T1000 (cell line): ENCODE results near the gene PCDHGB2.
"Not testable (repeated sequence)": the region's sequence is repeated elsewhere in the genome, so short reads cannot be mapped to it uniquely, and the experiment has no call there.

Experiments
- DNase-seq: peaks from one replicate; lab custom pipeline; 2025; ENCODE audit warnings: mixed read lengths; lab: John Stamatoyannopoulos, UW

The PCDHGB2 gene

DNA sequence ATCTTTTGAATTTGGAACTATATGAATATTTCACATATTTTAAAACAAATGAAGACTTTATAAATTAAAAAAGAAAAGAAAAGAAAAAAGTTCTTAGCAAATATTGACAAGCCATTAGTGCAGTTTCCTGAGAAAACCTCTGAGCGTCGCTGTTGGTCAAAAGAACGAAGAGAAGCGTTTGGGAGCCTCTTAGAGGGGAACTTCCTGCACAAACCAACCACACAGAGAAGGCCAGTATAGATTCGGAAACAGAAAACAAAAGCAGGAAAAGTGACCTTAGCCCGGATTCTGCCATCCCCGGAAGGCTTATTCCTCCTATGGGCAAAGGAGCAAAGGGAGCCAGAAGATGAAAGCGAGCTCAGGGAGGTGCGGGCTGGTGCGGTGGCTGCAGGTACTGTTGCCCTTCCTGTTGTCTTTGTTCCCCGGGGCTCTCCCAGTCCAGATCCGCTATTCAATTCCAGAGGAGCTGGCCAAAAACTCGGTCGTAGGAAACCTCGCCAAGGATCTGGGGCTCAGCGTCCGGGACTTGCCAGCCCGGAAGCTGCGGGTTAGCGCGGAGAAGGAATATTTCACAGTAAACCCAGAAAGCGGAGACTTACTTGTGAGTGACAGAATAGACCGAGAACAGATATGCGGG lies at the start of gene PCDHGB2:
Gene PCDHGB2, plus strand, starts transcription at position 205 of the 637 bp plus-strand sequence. Its CDS starts 142 bp downstream, at position 347.
- no peak for DNase-seq

DNA sequence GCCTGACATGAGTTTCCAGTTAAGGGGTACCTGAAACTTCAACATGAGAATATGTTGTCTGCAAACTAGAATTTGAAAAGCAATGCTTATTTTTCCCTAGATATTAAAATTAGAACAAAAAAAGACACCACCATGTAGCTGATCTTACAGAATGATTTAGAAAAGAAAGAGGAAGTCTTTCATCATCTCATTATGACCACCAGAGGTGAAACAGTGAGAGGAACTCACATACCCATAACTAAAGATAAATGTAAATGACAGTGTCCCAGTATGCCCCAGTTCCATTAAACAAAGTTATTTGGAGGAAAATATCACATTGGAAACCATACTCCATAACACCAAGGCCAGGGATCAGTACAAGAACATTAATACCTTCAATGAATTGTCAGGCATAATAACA lies 46.1 kb upstream of the PCDHGB2 start:
- DNase-seq, result no peak

DNA sequence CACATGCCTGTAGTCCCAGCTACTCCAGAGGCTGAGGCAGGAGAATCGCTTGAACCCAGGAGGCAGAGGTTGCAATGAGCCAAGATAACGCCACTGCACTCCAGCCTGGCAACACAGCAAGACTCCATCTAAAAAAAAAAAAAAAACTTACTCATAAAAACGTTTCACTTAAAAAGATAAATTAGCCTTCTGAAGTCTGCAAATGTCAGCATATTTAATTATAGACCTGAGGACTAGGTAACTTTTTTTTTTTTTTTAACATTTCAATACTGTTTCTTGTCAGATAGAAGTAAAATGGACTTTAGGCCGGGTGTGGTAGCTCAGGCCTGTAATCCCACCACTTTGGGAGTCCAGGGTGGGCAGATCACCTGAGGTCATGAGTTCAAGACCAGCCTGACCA lies 42.8 kb upstream of the PCDHGB2 start:
- DNase-seq, result not testable (repeated sequence)

DNA sequence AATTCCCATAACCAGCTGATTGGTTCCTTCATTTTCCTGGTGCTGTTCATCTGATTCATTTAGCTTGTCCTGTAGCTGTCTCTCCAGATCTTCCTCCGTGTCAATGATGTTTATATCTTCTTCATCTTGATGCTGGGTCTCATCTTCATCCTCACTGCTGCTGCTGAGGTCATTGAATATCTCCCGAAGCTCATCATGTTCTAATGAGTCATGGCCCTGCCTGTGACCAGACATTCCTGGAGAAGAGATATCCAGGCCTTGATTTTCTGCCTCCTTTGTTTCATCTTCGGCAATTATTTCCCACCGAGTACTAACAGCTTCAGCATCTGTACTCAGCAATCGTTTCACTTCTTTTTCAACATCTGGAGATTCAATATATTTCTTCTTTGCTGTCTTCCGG lies 40.6 kb upstream of the PCDHGB2 start:
- DNase-seq, result no peak

DNA sequence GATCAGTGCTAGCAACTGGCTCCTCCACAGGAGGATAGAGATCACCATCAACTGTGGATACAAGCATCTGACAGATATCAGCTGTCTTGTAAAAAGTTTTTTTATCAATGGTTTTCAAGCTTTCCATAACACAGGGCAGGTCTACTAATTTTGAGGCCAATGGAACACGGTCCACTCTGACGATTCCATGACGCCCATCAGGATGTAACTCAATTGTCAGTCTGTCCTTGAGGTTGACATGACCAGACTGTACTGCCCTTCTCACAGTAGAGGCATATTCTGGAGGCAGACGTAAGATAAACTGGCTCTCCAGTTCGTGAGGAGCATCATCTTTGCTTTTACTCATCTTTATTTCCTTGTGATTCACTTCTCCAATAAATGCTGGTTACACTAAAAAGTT lies 40.1 kb upstream of the PCDHGB2 start:
- DNase-seq, result no peak

DNA sequence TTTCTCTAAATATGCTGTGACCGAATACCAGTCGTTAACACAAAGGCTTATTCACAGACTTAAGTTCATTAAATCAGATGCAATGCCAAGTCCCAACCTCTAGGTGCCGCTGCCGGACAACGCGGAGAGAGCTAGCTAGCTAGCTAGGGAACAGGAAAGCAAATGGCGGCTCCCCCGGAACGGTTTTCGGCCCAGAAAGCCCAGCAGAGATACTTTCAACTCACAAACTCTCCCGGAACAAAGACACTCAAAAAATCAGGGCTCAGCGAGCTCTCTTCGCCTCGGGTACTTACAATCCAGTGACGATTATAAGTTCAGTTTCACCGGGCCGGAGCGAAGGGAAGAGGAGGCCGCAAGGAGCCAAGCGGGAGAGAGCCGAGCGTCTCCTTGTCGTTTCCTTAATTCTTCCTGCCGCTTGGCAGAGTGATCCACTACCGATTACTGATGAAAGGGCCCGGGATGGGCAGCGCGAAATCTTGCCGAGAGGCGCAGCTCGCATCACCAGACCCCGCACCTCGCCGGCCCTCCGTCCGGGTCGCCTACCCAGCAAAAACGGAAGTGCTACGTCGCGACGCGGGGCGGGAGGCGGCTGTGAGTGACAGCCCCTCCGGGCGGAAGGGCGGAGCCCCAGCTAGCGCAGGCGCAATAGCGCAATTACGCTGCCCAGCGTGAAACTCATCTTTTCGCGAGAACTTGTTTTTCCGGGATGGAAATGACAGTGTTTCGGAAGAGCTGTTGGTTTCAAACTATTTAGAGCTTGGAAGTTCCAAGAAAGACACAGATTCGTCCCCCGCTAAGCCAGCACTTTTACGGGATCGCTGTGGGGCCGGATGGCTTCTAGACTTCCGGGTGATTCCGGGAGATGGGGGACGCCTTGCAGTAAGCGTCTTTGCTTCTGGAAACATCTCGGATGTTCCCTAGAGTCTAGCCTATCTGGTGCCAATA lies 39.3 kb upstream of the PCDHGB2 start, which contains the start of gene TAF7:
Gene TAF7, minus strand, starts transcription at position 560 of the 945 bp plus-strand sequence. CDS start 740 bp downstream, outside the sequence.
- DNase-seq, result peak; percentile 89

DNA sequence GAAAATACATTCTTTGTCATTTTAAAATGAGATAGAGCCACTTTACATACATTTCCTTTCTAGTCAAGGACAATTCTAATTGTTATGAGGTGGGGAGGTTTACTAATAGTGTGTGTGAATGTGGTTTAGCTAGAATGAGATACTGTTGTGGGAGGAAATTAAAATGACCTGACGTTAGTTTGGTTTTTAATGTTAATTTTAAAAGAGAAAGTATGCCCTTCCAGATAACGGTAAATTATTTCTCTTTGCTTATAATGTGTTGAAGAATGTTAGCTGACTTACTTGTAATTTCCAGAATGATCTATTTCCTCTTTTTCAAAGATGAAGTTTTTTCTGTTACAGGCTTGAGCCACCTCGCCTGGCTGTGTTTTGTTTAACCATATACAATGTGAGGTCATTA lies 37.5 kb upstream of the PCDHGB2 start:
- no peak for DNase-seq

DNA sequence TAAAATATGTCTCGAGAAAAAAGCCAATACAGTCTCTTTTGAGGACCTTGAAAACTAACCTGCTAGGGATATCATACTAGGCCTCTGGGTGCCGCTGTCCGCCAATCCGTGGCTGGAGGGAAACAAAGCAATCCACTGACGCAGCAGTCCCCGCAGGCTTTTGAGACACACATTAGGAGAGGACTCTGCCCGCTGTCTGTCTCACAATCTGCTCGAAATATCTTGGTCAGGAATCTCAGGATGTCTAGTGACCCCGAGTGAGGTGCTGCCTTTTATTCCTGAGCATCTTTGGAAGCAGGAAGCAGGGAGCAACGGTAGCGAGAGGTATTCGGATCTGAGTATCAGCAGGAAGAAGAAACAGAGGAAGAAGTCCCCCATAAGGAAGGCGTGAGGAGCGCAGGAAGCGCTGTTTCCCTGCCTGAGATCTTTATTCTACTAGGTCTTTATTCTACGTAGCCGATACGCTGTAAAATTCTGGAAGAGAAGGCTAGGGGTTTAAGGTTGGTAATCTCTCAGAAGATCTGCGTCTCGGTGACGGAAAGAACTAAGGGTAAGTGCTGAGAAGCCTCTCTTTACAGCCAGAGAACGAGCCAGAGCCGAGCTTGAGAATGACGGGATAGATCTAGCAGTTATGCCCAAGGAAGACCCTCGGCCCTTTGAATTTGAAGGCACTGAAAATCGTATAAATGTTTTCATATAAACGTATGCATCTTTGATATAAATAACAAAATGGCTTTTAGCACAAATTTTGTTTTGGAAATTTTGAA lies 33.5 kb upstream of the PCDHGB2 start:
- DNase-seq, result peak; percentile 50

DNA sequence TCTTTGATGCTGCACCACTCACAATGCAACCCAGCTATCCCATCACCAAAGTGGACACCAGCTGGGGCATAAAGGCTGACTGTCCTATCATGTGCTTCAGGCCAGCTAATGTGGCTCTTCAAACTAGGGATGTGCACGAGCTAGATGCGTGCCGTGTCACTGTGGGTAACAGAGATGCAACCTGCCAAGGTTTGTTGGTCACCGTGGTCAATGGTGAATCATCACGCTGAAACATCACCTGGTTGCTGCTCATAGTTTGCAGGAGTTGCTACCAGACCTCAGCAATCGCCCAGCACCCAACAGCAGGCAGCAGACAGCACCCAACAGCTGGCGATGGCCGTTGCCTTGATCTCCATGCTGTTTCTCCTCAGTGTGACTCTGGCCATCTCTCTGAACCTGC lies 31.6 kb upstream of the PCDHGB2 start:
- no peak for DNase-seq

DNA sequence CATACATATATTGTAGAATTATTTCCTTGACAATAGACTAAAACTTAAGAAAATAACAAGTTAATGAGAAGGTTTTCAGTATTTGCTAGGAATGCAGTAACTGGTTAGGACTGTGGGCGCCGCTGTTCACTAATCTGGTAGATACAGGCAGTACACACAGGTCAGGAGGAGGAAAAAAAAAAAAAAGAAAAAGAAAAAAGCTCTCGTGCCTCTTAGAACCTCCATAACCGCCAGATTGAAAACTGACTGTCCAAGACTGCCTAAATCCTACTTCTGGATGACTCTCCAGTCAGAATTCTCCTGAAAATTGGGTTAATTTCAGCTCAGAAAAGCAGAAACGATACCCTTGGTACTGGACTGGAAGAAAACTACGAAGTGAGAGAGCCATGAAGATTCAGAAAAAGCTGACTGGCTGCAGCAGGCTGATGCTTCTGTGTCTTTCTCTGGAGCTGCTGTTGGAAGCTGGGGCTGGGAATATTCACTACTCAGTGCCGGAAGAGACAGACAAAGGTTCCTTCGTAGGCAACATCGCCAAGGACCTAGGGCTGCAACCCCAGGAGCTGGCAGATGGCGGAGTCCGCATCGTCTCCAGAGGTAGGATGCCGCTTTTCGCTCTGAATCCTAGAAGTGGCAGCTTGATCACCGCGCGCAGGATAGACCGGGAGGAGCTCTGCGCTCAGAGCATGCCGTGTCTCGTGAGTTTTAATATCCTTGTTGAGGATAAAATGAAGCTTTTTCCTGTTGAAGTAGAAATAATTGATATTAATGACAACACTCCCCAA lies 29.3 kb upstream of the PCDHGB2 start, which contains the start of gene PCDHGA1:
Gene PCDHGA1, plus strand, starts transcription at position 216 of the 782 bp plus-strand sequence.
- DNase-seq, result peak; percentile 6

DNA sequence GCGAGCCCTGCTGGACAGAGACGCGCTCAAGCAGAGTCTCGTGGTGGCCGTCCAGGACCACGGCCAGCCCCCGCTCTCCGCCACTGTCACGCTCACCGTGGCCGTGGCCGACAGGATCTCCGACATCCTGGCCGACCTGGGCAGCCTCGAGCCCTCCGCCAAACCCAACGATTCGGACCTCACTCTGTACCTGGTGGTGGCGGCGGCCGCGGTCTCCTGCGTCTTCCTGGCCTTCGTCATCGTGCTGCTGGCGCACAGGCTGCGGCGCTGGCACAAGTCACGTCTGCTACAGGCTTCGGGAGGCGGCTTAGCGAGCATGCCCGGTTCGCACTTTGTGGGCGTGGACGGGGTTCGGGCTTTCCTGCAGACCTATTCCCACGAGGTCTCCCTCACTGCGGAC lies 27.2 kb upstream of the PCDHGB2 start:
- not testable (repeated sequence) for DNase-seq

DNA sequence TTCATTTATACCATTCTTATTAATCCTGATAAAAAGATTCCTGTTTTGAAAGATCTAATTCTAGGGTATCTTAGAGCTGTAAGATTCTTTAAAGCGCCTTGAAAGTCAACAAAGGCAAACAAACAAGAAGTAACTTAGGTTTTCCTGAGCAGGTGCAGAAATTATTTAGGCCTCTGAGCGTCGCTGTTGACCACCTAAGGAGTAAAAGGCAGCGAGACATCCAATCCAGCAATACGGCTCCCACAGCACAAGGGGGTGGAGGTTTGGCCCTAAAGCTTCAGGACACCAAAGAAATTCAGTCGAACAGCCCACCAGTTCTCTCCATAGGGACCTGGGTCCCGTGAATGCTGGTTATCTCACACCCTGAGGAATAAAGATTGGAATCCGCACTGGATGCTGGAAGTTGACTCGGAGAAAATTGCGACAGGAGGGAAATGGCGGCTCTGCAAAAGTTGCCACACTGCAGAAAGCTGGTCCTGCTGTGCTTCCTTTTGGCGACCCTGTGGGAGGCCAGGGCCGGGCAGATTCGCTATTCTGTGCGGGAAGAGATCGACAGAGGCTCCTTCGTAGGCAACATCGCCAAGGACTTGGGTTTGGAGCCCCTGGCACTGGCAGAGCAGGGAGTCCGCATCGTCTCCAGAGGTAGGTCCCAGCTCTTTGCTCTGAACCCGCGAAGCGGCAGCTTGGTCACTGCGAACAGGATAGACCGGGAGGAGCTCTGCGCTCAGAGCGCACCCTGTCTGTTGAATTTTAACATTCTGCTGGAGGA lies 21.1 kb upstream of the PCDHGB2 start, which contains the start of gene PCDHGA2:
Gene PCDHGA2, plus strand, starts transcription at position 223 of the 769 bp plus-strand sequence.
- no peak for DNase-seq

DNA sequence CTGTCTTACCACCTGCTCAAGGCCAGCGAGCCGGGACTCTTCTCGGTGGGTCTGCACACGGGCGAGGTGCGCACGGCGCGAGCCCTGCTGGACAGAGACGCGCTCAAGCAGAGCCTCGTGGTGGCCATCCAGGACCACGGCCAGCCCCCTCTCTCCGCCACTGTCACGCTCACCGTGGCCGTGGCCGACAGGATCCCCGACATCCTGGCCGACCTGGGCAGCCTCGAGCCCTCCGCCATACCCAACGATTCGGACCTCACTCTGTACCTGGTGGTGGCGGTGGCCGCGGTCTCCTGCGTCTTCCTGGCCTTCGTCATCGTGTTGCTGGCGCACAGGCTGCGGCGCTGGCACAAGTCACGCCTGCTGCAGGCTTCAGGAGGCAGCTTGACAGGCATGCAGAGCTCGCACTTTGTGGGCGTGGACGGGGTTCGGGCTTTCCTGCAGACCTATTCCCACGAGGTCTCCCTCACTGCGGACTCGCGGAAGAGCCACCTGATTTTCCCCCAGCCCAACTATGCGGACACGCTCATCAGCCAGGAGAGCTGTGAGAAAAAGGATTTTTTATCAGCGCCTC lies 18.9 kb upstream of the PCDHGB2 start:
- DNase-seq, result not testable (repeated sequence)

DNA sequence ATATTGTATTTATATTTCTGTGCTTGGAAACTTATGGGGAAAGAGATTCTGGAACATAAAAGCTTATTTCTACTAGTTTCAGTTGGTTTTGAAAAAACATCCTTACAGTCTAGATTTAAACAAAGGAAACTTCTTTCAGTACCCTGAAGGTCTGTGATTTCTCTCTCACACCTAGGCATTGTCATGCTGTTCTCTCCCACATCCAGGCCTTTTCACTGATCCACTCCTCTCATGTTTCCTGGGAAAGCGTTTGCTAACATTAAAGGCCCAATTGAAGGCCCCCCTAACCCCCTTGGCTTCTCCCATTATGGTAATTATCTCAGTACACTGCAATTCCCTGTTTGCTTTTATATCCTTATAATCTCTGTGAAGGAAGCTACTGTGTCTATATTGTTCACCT lies 17.0 kb upstream of the PCDHGB2 start:
- DNase-seq, result no peak

DNA sequence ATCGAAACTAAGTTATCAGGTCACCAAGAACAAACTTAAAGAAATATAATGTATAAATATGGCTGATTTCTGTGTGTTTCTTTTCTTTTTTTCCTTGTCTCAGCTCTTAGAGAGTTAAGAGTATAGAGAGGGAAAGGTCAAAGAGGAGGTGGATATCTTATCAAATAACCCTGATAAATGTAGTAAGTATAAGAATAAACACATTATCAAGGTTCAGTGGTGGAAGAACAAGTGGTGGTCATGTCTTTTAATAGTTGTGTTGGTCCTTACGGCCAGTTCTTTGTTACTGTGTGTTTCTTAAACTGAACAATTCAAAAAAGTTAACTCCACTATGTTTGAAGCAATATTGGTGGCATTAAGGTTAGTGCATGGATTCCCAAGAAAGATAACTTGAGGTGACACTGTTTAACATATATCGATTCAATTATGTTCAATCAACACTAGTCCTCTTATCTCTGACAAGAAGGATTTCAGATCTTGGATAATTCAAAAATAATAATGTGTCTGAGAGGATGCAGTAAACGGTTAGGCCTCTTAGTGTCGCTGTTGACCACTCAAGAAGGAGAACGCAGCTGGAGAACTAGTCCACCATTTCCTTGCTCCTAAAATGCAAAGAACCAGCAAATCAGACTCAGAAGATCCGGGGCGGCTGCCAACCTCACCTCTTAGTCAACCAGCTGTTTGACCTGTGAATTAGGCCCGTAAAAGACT lies 16.4 kb upstream of the PCDHGB2 start, which contains the start of gene PCDHGA3:
Gene PCDHGA3, plus strand, starts transcription at position 588 of the 711 bp plus-strand sequence. CDS start 205 bp downstream, outside the sequence.
- DNase-seq, result no peak

DNA sequence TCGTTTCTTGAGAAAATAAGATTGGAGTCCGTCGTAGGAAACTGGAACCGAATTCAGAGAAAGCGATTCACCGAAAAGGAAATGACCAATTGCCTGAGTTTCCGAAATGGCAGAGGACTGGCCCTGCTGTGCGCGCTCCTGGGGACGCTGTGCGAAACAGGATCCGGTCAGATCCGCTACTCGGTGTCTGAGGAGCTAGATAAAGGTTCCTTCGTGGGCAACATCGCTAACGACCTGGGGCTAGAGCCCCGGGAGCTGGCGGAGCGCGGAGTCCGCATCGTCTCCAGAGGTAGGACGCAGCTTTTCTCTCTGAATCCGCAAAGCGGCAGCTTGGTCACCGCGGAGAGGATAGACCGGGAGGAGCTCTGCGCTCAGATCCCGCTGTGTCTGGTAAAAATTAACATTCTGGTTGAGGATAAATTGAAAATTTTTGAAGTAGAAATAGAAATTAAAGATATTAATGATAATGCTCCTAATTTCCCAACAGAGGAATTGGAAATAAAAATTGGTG lies 15.8 kb upstream of the PCDHGB2 start:
- no peak for DNase-seq

DNA sequence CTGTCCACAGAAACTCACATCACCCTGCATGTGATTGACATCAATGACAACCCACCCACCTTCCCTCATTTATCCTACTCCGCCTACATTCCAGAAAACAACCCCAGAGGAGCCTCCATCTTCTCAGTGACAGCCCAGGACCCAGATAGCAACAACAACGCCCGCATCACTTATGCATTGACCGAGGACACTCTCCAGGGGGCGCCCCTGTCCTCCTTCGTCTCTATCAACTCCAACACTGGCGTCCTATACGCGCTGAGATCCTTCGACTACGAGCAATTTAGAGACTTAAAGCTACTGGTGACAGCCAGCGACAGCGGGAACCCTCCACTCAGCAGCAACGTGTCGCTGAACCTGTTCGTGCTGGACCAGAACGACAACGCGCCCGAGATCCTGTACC lies 14.5 kb upstream of the PCDHGB2 start:
- DNase-seq, result no peak

DNA sequence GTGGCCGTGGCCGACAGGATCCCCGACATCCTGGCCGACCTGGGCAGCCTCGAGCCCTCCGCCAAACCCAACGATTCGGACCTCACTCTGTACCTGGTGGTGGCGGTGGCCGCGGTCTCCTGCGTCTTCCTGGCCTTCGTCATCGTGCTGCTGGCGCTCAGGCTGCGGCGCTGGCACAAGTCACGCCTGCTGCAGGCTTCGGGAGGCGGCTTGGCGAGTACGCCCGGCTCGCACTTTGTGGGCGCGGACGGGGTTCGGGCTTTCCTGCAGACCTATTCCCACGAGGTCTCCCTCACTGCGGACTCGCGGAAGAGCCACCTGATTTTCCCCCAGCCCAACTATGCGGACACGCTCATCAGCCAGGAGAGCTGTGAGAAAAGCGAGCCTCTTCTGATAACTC lies 13.8 kb upstream of the PCDHGB2 start:
- DNase-seq, result not testable (repeated sequence)
